HG02571 (cell line): ENCODE data around the gene APBA2.

Experiments used
- ATAC-seq: cut with Tn5 transposase; IDR thresholded peaks from one replicate; pipeline ENCODE4 v1.9.1; 2021; ENCODE audit warnings: mild to moderate bottlenecking, moderate library complexity; ENCODE audit not compliant: unreplicated experiment

Gene APBA2

GRCh38 chr15:28933710-28934445 is 48.1 kb downstream of the APBA2 start:
- no peak for ATAC-seq

- no peak for ATAC-seq
These were observed 48.9 kb downstream of the APBA2 start for GRCh38 chr15:28934645-28935044.

GRCh38 chr15:28935316-28935715 is 49.5 kb downstream of the APBA2 start:
- no peak for ATAC-seq

GRCh38 chr15:28936081-28936480 is 50.3 kb downstream of the APBA2 start:
- ATAC-seq: no peak

- ATAC-seq: no peak
These were observed 50.7 kb downstream of the APBA2 start for GRCh38 chr15:28936481-28936881.

- no peak for ATAC-seq
These were observed 51.5 kb downstream of the APBA2 start for GRCh38 chr15:28937271-28937670.

- no peak for ATAC-seq
These were observed 56.3 kb downstream of the APBA2 start for GRCh38 chr15:28942046-28942445.

- no peak for ATAC-seq
These were observed 56.8 kb downstream of the APBA2 start for GRCh38 chr15:28942571-28942970.

- ATAC-seq: no peak
These were observed 57.4 kb downstream of the APBA2 start for GRCh38 chr15:28943146-28943545.

- no peak for ATAC-seq
These were observed 57.9 kb downstream of the APBA2 start for GRCh38 chr15:28943611-28944230.

GRCh38 chr15:28944286-28944685 is 58.5 kb downstream of the APBA2 start:
- ATAC-seq: no peak

- no peak for ATAC-seq
These were observed 59.0 kb downstream of the APBA2 start for GRCh38 chr15:28944696-28945300.

GRCh38 chr15:28945626-28946230 is 60.0 kb downstream of the APBA2 start:
- no peak for ATAC-seq

GRCh38 chr15:28946803-28947202 is 61.0 kb downstream of the APBA2 start:
- no peak for ATAC-seq

GRCh38 chr15:28947221-28947674 is 61.5 kb downstream of the APBA2 start:
- ATAC-seq: no peak

- ATAC-seq: no peak
These were observed 62.3 kb downstream of the APBA2 start for GRCh38 chr15:28948036-28948435.

- no peak for ATAC-seq
These were observed 65.1 kb downstream of the APBA2 start for GRCh38 chr15:28950916-28951315.

- no peak for ATAC-seq
These were observed 67.1 kb downstream of the APBA2 start for GRCh38 chr15:28952666-28953491.

GRCh38 chr15:28953573-28954195 is 67.9 kb downstream of the APBA2 start:
- ATAC-seq: no peak

GRCh38 chr15:28954466-28955159 is 68.8 kb downstream of the APBA2 start:
- ATAC-seq: no peak
